HG02759 (cell line): ENCODE data around the gene DOCK8.
A peak's percentile ranks its signal among the peaks of the same experiment; 100 is the strongest.

ENCODE experiments used
- ATAC-seq: cut with Tn5 transposase; IDR thresholded peaks from one replicate; pipeline ENCODE4 v1.9.1; 2021; ENCODE audit warnings: mild to moderate bottlenecking, moderate library complexity; ENCODE audit not compliant: unreplicated experiment

Gene DOCK8

DNA sequence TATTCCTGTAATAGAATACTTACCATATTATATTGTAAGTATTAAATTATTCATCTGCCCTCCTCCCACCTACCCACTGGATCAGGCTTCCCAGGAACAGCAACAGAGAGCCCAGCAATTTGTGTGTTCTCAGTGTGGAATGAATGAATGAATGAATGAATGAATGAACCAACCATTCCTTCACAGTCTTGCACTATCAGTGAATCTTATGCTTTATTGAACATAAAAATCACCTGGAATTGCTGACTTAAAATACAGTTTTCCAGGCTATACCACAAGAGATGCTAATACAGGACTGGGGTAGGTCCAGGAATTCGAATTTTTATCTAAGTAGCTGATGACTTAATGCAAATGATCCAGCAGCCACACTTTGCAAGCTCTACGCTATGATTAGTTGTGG, 51.6 kb downstream of the DOCK8 start:
- no peak for ATAC-seq

GRCh38 chr9:268616-269015, 54.0 kb downstream of the DOCK8 start:
- ATAC-seq = no peak

GRCh38 chr9:269081-269711, 54.5 kb downstream of the DOCK8 start:
- ATAC-seq = no peak

DNA sequence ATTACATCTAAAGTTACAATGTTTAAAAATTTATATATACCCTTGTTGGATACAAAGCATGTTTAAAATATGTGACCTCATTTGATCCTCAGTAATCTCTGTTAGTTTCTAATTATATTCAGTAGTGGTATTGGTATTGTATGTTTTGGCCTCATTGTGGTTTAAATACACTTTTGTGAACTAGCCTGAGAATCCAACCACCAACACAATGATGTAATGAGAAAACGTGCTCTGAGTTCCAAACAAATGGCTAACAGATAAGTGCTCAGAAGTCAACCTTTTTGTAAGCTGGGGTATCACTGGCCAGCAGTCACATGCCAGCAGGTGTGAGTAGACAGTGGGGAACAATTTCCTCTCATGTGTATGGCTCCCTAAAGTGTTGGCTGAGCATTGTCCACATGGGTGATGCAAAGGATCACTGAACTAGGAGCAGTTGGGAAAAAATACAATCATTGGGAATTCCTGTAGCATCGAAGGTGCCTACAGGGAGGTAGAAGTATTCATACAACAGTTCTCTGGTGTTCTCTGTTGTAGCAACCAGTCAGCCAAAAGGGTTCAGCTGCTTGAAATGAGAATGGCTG, 56.1 kb downstream of the DOCK8 start:
- ATAC-seq = no peak

- ATAC-seq = peak; percentile 97
These were observed 57.9 kb downstream of the DOCK8 start for GRCh38 chr9:272251-273213.

DNA sequence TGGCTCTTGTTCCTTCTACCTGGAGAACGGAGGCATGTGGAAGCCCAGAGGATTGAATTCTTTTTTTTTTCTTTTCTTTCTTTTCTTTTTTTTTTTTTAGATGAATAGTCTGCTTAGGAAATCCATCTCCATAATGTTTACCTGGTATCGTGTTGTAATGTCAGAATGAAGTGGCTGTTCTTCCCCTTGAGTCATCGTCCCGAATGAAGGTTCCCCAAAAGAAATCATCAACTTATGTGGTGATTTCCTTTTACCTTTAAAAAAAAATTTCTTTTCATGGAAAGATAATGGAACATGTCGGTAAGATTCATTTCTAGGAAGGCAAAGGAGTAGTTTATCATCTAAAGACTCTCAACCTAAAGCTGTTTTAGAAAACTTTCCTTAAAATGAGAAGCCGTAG, 59.7 kb downstream of the DOCK8 start:
- ATAC-seq = no peak

DNA sequence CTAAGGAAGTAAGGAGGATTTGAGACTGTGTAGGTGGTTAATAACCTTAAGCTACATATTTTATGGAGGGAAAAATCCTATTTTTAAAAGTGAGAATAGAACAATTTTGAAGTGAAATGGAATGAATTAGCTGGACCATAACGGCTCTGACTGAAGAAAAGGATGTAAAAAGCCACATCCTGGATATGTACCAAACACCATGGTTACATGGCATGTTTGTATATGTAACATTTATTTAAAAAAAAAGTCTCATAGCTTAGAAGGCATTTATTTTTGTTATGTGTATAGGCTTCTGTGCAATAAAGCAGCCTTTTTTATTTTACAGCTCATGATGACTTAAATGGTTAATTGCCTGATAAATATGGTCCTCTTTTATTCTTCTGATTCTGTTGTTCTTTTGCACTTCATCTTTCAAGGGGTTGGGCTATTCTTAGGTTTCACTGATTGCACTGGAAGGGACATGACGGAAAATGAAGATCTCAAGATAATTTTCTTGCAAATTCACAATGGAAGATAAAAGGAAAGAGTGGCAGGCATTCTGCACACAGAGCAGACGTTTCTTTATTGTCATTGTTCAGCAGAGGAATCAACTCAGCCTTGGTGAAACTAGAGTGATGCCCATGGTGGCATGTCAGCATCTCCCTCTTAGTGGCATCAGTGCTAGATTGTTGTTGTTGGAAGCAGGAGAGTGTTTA, 63.1 kb downstream of the DOCK8 start:
- no peak for ATAC-seq

DNA sequence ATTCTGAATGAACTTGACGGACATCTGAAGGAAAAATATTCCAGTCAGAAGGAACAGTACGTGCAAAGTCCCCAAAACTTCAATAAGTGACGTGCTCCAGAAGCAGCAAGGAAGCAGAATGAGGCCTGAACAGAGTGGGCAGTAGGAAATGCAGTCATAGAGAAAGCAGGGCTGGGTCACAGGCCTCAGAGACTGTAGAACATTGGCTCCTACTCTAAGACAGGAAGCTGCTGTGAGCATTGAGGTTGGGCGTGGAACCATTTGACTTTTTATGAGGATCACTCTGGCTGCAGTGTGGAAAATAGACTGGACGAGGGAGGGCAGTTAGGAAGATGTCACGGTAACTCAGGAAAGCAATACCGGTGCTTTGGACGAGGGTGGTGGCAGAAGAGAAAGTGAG, 64.0 kb downstream of the DOCK8 start:
- ATAC-seq = no peak

DNA sequence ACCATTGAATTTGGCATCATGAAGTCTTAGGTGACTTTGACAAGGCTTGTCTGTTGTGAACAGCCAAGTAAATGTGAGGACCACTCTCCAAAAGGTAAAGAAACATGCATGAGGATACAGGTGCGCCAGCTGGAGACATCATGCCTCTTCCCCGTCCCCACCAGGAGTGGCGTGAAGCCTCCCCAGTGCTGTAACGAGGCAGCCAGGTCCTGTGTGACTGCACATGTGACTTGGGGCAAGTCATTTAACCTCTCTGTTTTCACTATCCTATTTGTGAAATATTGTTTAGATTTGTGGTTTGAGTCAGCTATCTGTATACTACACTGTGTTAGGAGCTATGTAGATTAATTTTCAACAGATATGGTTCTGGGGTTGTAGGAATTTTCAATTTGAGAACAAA, 65.0 kb downstream of the DOCK8 start:
- ATAC-seq = no peak

DNA sequence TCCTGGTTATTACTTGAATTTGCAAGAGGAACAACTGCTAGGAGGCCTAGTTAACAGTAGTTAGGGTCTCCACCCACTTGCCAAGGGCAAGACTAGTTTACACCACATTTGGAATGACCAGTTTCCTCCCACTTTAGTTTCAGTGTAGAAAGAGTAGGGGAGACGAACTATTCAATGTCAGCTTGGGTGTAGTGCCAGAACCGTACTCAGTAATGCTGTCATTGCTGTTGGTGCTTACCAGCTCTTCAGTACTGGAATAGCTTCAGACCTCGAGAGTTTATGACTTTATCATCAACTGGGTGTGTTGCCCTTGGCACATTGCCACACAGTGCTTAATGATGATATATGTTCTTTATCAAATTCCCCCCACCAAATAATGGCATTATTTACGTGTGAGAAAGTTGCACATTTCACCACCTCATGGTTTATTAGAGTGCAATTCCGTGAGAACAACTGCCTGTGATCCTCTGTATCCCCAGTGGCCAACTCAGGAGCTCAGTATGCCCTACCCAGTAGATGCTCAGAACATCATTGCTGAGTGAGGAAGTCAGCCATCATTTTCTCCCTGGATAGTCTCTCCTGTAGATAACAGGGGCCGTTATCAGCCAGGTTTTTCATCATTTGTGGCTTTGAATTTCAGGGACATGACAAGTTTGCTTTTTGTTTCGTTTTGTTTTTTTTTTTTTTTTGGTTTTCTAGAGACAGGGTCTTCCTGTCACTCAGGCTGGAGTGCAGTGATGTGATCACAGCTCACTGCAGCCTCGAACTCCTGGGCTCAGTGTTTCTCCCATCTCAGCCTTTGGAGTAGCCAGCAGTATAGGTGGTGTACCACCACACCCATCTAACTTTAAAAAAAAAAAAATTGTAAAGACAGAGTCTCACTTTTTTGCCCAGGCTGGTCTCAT, 67.3 kb downstream of the DOCK8 start:
- ATAC-seq = peak; percentile 47

- ATAC-seq = no peak
These were observed 71.5 kb downstream of the DOCK8 start for GRCh38 chr9:286071-286740.

DNA sequence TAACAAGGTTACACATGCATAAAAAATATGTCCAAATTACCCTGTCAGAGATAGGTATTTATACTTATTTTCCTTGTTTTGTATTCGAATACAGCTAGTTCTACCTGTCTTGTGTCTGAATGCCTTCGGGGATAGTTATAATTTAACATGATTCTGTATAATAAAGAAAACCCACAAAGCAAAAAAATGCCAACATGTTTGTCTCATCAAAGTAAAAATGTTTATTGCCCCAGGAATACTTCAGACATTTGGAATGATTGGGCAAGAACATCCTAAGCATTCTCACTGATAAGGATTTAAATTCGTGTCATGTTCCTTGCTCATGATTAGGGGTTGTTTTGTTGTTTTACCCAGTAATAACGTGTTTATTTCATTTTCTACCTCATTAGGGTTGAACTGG, 74.5 kb downstream of the DOCK8 start:
- ATAC-seq = no peak

DNA sequence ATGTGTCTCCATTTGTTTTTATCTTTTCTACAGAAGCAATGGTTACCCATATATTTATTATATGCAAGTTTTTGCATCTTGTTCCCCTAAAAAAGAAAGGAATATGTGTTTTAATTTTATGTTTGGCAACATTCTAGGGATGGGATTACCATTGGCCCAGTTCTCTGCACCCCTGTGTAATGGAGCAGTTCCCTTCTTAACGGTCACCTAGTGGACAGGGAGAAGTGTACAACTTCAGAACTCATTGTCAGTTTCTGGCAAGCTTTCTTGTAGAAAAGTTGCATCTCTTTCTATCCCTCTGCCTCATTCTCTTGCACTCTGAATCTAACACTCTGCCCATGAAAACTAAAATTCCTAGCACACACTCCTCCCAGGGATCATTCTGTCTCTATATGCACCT, 78.2 kb downstream of the DOCK8 start:
- ATAC-seq = no peak

GRCh38 chr9:295576-295975, 80.9 kb downstream of the DOCK8 start:
- ATAC-seq = no peak

- ATAC-seq = no peak
These were observed 81.7 kb downstream of the DOCK8 start for GRCh38 chr9:296411-296810.

- peak; percentile 99 for ATAC-seq
These were observed 82.7 kb downstream of the DOCK8 start for GRCh38 chr9:297104-297972.

GRCh38 chr9:303502-303901, 88.8 kb downstream of the DOCK8 start:
- no peak for ATAC-seq

- ATAC-seq = no peak
These were observed 89.4 kb downstream of the DOCK8 start for GRCh38 chr9:304106-304505.
